NCI-H2107 (cell line): ENCODE results near the gene ZNF57.
"Not testable (repeated sequence)": the region's sequence is repeated elsewhere in the genome, so short reads cannot be mapped to it uniquely, and the experiment has no call there.

Experiments
- DNase-seq: peaks from one replicate; lab custom pipeline; 2025; lab: John Stamatoyannopoulos, UW

The ZNF57 gene

GRCh38 chr19:2896694-2897093 is 4.0 kb upstream of the ZNF57 start:
- DNase-seq, result no peak

- no peak for DNase-seq
Measured at GRCh38 chr19:2902590-2903218, 2.0 kb downstream of the ZNF57 start.

GRCh38 chr19:2903326-2903725 is 2.6 kb downstream of the ZNF57 start:
- not testable (repeated sequence) for DNase-seq

GRCh38 chr19:2905918-2906519 is 5.3 kb downstream of the ZNF57 start:
- DNase-seq, result no peak

- no peak for DNase-seq
Measured at GRCh38 chr19:2906631-2907195, 6.0 kb downstream of the ZNF57 start.

- DNase-seq, result no peak
Measured at GRCh38 chr19:2912306-2912705, 11.6 kb downstream of the ZNF57 start.

- no peak for DNase-seq
Measured at GRCh38 chr19:2917275-2918184, 16.8 kb downstream of the ZNF57 start.

GRCh38 chr19:2922987-2923386 is 22.3 kb downstream of the ZNF57 start:
- DNase-seq, result no peak

GRCh38 chr19:2923510-2923909 is 22.8 kb downstream of the ZNF57 start:
- DNase-seq, result no peak

- no peak for DNase-seq
Measured at GRCh38 chr19:2926341-2927031, 25.8 kb downstream of the ZNF57 start.

GRCh38 chr19:2927032-2927430 is 26.3 kb downstream of the ZNF57 start:
- DNase-seq, result no peak

GRCh38 chr19:2933490-2933910 is 32.8 kb downstream of the ZNF57 start:
- no peak for DNase-seq

- not testable (repeated sequence) for DNase-seq
Measured at GRCh38 chr19:2935863-2936262, 35.1 kb downstream of the ZNF57 start.

GRCh38 chr19:2942928-2943640 is 42.4 kb downstream of the ZNF57 start:
- DNase-seq, result no peak

- no peak for DNase-seq
Measured at GRCh38 chr19:2944403-2944774, 43.7 kb downstream of the ZNF57 start.

- peak; percentile 97 for DNase-seq
Measured at GRCh38 chr19:2944775-2945574, 44.2 kb downstream of the ZNF57 start, which contains the start of gene ZNF77. Gene ZNF77, minus strand, starts transcription at chr19:2944971. Its CDS starts 131 bp downstream, at chr19:2944840.

GRCh38 chr19:2945575-2946184 is 45.0 kb downstream of the ZNF57 start:
- DNase-seq, result no peak

GRCh38 chr19:2949939-2950285 is 49.2 kb downstream of the ZNF57 start:
- no peak for DNase-seq

GRCh38 chr19:2950286-2951124 is 49.8 kb downstream of the ZNF57 start:
- peak; percentile 97 for DNase-seq
